Nephron progenitor cell (in vitro differentiated cells): ENCODE measurements around the gene GP1BB.

ENCODE experiments used
- DNase-seq: peaks from one replicate; pipeline ENCODE4 v3.0.0; 2021
- H3K27ac Mint-ChIP-seq: 2 replicates; pipeline ENCODE4 v1.8.0; 2021; ENCODE audit warnings: mild to moderate bottlenecking, moderate library complexity, mixed read lengths
- H3K27me3 Mint-ChIP-seq: 2 replicates; pipeline ENCODE4 v1.8.0; 2021; ENCODE audit warnings: mild to moderate bottlenecking, low read depth, mixed read lengths; ENCODE audit not compliant: poor library complexity
- H3K36me3 Mint-ChIP-seq: 2 replicates; pipeline ENCODE4 v1.8.0; 2021; ENCODE audit warnings: low read depth, mixed read lengths
- H3K4me1 Mint-ChIP-seq: 2 replicates; pipeline ENCODE4 v1.8.0; 2021; ENCODE audit warnings: mixed read lengths
- H3K4me3 Mint-ChIP-seq: 2 replicates; pipeline ENCODE4 v1.8.0; 2021; ENCODE audit warnings: mild to moderate bottlenecking, moderate library complexity, mixed read lengths
- H3K9me3 Mint-ChIP-seq: 2 replicates; pipeline ENCODE4 v1.8.0; 2021; ENCODE audit warnings: mild to moderate bottlenecking, moderate library complexity, mixed read lengths
- CTCF ChIP-seq: fragments of 200-600 bp; sonication (generic); IDR thresholded peaks from 2 replicates; pipeline ENCODE4 v1.5.0; 2021; ENCODE audit warnings: antibody characterized with exemption

Gene GP1BB

DNA sequence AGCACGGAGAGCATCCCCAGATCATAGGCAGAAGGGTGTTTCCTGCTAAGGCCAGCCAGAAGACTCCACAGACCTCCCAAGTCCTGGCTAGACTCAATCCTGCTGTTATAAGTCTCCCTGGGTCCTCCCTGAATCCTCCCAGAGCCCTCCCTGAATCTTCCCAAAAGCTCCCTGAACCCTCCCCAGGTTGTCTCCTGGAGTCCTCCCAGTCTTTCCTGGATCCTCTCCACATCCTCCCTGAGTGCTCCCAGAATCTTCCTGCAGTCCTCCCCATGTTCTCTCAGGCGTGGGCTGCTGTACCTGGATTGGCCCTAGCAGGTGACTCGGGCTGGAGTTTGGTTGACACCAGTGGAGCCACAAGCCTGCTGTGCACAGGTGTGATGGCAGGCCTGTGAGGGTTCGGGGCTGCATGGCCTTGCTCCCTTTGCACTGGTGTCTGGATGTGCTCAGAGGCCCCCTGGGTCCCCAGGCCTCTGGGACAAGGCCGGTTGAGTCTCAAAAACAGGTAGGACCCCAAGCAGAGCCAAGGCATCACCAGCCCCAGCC is 11.6 kb downstream of the GP1BB start:
- TF ChIP-seq CTCF: no peak

GRCh38 chr22:19735665-19736510 is 12.5 kb downstream of the GP1BB start:
- Mint-ChIP-seq H3K27me3 (peaks cover 45% of the 10 kb centered on the region), H3K36me3 (no peaks in the 10 kb centered on the region), H3K9me3 (no peaks in the 10 kb centered on the region), H3K27ac (no peak overlapping the region), H3K4me1 (peaks cover 49% of the 10 kb centered on the region), H3K4me3 (no peak overlapping the region)
- no peak for TF ChIP-seq CTCF
- peak; percentile 80 for DNase-seq

More for the DNA sequence above, 11.6 kb downstream of the GP1BB start:
- H3K4me3 Mint-ChIP-seq: no peak overlapping the region
- peaks cover 44% of the 10 kb centered on the region for H3K4me1 Mint-ChIP-seq
- no peaks in the 10 kb centered on the region for H3K9me3 Mint-ChIP-seq
- no peak overlapping the region for H3K27ac Mint-ChIP-seq
- peaks cover 54% of the 10 kb centered on the region for H3K27me3 Mint-ChIP-seq
- no peaks in the 10 kb centered on the region for H3K36me3 Mint-ChIP-seq
- no peak for DNase-seq

GRCh38 chr22:19737846-19738663 is 14.7 kb downstream of the GP1BB start:
- Mint-ChIP-seq H3K27me3 (peaks cover 42% of the 10 kb centered on the region), H3K36me3 (no peaks in the 10 kb centered on the region), H3K27ac (no peak overlapping the region), H3K9me3 (no peaks in the 10 kb centered on the region), H3K4me3 (no peak overlapping the region), H3K4me1 (peaks cover 45% of the 10 kb centered on the region)
- TF ChIP-seq CTCF: no peak
- peak; percentile 58 for DNase-seq

DNA sequence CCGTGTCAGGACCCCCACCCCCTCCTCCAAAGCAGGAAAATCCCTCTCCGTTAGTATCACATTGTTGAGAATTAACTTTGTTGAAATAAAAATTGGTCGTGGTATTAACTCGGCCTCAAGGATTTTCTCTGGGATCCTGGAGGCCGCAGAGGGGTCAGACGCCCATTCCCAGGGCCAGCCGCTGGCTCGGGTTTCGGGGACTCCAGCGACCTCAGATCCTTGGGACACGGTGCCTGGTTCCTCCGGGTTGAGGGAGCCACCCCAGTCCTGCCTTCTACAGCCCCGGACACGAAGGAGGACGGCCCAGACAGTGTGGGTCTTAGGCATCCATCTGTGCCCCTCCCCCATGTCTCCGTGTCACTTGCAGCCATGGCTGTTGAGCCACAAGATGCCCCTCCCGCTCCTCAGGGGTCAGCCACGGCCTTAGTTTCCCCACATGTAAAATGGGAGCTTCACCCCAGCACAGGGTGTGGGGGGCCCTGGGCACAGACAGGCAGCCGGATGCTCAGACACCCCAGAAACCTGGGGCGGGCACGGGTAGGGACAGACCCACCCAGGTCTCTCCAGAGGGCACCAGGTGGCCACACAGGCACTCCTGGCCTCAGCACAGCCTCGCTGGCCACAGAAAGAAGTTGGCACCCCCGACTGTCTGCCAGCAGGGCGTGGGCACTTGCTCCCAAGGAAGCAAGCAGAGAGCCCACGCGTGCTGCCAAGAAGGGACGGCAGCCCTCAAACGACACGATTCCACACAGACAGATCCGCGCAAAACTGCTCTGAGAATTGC is 15.5 kb downstream of the GP1BB start:
- Mint-ChIP-seq H3K9me3 (no peaks in the 10 kb centered on the region), H3K27me3 (peaks cover 36% of the 10 kb centered on the region), H3K4me1 (peaks cover 45% of the 10 kb centered on the region), H3K36me3 (no peaks in the 10 kb centered on the region), H3K4me3 (no peak overlapping the region), H3K27ac (no peak overlapping the region)
- TF ChIP-seq CTCF: no peak
- DNase-seq: peak; percentile 44

DNA sequence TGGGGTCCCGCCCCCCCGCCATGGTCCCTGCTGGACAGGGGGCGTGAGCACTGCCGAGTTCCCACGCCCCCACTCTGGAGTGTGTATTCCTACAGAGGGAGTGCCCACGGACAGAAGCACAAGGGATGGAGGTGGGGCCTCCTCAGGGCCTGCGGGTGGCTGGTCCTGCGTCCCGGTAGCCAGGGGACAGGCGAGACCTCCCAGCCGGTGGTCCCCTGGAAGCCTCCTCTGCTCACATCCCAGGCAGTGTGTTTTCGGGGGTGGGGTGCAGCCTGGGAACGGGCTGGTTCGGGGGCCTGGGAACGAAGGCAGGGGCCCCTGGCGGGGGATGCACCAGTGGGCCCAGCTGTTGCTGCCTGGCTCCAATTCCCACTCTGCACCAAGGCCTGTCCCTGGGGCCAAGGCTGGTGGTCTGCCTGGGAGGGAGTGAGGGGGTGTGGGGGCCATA is 16.1 kb downstream of the GP1BB start:
- DNase-seq: no peak
- Mint-ChIP-seq H3K27ac (no peak overlapping the region), H3K27me3 (peaks cover 36% of the 10 kb centered on the region), H3K36me3 (no peaks in the 10 kb centered on the region), H3K4me1 (peaks cover 45% of the 10 kb centered on the region), H3K9me3 (no peaks in the 10 kb centered on the region), H3K4me3 (no peak overlapping the region)
- no peak for TF ChIP-seq CTCF
